HG03095 (cell line): ENCODE measurements around the gene TSEN34.
"Not testable (repeated sequence)": the region's sequence is repeated elsewhere in the genome, so short reads cannot be mapped to it uniquely, and the experiment has no call there.

Source experiments
- ATAC-seq: cut with Tn5 transposase; IDR thresholded peaks from one replicate; pipeline ENCODE4 v1.9.1; 2021; ENCODE audit warnings: moderate library complexity; ENCODE audit not compliant: unreplicated experiment

TSEN34 gene

DNA sequence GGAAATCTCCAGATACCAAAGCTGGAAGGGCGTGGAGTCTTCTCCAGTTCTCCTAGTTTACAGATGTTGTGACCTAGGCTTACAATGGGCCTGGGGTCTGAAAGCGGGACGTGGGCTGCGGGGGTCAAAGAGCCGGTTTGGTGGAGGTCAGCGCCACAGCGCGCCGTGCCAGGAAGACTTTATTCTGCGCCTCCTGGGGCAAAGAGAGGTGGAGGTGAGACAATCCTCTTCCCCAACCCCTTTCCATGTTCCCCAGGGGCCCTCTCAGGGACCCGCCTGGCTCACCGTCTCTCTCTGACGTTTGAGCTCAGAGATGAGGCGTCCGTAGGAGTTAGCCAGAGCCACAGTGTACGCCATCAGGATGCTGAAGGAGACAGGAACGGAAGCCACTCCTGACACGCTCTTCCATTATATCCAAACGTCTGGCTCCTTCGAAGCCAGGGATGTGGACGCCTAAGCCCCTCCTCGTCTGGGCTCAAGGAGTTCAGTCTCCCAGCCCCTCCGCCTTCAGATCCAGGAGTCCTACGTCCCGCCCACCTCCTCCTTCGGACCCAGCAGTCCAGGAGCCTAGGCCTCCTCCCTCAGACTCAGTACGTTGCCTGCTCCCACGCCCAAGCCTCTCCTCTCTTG lies 30.8 kb upstream of the TSEN34 start:
- ATAC-seq, result peak; percentile 0

DNA sequence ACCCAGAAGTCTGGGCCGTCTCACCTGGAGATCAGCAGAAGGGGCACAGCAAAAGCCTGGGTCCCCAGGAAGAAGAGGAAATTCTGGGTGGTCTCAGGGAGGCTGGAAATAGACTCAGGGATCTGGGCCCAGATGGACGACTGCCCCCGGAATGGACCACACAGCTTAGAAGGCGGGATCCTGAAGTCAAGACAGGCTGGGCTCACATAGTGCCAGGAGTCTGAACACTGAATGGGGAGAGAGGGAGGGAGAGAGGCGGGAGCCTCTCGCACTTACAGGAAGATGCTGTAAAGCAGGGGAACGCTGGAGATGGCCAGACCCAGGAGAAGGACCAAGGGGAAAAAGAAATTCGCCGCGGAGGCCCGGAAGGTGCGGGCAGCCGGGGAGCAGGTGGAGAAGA lies 30.3 kb upstream of the TSEN34 start:
- no peak for ATAC-seq

DNA sequence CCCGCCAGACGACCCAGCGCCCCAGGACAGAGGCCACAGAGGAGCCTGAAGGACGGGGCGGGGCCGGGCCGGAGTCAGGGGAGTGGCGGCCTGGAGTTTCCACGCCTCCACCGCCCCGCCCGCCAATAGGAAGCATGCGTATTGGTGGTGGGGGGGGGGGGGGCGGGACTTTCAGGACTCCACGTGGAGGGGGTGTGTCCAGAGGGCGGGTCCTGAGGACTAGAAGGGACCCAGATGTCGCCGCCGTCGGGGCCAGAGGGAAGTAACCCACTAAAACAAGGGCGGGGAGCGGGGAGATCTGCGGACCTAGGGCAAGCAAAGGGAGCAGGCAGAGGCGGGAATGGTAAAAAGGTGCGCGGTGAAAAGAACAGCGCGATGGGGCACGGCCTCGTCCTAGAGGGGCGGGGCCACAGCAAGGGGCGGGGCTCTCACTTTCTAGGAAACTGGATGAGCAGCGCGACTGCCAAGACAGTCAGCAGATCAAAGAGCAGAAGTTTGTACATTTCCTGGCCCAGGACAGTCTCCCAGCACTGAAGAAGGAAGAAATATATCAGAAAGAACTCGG lies 28.8 kb upstream of the TSEN34 start:
- ATAC-seq, result no peak

DNA sequence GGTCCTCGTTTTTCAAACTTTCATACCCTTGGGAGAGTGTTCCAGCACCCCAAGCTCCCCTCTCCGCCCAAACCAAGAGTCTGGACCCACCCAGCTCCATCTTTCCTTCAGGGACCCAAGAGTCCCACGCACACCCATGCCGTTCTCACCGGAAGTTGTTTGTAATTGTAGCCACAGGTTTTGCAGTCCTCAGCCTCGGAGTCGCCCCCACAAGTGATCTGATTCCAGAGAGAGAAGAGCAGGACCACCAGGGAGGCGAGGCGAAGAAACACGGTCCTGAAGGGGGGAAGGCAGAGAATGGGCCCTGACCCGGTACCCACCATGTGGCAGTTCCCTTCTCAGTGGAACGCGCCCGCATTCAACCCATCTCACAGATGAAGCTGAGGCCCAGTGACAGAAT lies 28.2 kb upstream of the TSEN34 start:
- no peak for ATAC-seq

DNA sequence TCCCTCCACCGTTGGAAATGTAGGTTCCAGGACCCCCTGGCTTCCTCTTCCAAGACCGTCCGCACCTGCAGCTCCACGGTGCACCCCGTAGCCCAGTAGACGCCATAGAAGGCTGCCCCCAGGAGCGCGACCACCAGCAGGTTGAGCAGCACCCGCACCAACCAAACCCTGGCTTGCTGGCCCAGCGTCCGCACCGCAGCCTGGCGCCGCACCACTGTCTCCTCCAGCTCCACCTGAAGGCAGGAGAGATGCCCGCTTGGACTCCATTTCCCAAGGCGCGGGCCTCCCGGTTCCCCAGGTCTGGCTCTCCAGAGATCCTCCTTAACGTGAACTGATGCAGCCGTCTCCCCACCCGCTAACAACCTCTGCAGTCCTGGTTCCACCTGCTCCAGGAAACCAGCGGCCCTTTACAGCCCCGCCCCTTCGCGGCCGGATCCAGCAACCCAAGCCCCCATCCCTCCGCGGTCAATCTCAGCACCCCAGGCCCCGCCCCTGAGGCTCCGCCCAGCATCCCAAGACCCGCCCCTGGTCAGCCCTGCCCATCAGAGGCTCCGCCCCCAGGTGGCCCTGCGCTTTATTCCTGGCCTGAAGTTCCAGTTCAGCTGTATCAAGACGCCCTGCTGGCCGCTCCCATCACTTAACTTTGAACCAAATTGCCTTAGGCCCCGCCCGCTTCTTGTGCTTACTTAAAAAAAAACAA lies 26.6 kb upstream of the TSEN34 start:
- no peak for ATAC-seq

DNA sequence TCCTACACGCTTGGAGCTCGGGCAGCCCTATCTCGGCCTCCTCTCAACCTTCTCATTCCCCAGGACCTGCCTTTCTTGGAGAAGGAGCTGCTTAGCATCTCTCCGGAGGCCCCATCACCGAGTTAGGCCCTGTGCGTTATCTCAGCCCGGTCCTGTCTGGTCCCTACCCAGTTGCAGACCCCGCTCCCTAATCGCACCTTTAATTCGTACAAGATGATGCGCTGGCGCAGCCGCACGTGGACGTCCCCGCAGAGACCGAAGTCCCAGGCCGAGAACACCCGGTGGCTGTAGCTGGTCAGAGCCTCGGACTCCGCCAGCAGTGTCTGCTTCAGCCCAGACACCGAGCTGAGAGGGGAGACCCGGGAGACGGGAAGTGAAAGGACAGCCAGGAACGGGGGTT lies 25.9 kb upstream of the TSEN34 start:
- no peak for ATAC-seq

DNA sequence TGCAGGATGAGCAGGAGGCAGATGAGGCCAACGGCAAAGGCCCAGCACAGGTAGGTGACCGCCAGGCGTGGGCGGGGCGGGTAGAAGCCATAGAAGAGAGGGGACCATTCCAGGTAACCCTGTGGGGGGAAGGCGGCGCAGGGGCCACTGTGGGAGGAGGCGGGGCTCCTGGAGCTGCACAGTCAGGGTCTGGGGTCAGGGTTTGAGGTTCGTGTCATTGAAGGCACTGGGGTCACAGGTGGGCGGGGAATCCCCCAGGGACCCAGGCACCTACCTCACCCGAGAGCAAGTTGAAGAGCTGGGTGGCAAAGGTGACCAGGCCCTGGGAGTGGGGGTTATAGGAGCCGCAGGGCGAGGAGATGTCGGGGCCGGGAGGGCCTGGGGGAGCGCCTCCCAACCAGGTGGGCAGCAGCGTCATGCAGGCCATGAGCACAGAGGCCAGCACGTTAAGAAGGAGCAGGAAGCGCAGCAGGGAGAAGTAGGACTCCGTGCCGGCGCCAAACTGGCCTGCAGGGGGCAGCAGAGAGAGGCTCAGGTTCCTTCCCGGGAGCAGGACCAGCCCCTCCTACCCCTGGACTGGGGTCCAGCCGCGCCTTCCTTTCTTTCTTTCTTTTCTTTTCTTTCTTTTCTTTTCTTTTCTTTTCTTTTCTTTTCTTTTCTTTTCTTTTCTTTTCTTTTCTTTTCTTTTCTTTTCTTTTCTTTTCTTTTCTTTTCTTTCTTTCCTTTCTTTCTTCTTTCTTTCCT lies 22.8 kb upstream of the TSEN34 start:
- no peak for ATAC-seq

DNA sequence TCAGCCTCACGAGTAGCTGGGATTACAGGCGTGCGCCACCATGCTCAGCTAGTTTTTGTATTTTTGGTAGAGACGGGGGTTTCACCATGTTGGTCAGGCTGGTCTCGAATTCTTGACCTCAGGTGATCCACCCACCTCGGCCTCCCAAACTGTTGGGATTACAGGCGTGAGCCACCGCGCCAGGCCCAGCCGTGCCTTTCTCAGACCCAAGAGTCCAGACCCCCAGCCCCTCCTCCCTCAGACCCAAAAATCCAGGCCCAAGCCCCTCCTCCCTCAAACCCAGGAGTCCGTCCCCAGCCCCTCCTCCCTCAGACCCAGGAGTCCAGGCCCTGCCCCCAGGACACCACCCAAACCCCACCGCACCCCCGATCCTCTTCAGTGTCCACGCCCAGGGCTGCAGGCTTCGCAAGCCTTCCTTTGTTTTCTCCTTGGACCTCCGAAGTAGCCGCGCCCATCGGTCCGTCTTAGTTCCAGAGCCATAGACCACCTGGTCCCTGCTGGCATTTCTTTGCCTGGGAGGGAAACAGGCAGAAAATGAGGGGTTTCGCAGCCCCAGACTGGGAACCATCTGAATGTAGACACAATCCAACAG lies 21.9 kb upstream of the TSEN34 start:
- no peak for ATAC-seq

DNA sequence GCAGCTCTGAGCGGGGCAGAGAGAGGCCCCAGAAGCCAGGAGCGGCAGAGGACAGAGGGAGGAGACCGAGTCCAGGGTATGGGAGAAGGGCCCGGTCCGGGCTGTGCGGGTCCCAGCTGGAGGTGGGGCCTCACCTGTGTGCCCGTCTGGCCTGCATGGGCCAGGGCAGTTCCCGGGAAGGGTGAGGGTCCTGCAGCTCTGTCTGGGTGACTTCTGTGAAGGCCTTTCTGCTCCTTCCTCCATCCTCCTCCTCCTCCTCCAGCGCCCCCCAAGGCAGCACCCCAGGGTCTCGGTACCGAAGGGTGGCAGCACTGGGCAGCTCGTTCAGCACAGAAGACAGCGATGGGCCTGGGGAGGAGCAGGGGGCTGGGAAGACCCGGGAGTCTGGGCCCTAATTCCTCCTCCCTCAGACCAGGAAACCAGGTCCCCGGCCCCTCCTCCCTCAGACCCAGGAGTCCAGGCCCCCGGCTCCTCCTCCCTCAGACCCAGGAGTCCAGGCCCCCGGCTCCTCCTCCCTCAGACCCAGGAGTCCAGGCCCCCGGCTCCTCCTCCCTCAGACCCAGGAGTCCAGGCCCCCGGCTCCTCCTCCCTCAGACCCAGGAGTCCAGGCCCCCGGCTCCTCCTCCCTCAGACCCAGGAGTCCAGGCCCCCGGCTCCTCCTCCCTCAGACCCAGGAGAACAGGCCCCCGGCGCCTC lies 19.2 kb upstream of the TSEN34 start:
- not testable (repeated sequence) for ATAC-seq

DNA sequence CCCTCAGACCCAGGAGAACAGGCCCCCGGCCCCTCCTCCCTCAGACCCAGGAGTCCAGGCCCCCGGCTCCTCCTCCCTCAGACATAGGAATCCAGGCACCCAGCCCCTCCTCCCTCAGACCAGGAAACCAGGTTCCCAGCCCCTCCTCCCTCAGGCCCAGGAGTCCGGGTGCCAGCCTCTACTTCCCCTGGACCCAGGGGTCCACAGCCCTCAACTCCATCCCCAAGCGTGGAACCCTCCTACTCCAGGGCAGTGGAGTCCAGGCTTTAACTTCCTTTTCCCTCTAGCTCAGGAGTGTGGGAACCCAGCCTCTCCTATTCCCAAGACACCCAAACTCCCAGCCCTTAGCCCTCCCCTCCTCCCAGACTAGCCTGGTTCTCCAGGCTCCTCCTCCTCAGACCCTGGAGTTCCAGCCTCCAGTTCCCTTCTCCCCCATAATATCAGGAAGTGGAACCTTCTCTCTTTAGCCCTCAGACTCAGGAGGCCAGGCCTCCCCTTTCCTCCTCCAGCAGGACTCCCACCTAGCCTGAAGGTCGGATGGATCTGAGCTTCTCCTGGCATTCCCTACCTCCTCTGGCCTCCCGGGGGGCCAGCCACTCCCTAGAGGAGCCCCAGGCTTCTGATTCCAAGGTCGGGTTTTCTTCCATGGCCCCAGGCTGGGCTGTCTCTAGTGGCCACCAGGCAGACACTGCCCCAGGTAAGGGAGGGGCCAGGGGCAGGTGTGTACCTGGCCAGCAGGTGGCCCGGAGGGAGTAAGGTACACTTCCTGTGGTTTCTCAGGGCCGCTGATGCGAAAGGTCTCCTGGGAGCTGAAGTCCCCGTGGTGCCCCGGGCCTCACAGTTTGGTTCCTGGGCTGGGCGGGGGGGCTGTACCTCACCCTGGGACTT lies 18.4 kb upstream of the TSEN34 start, which contains the start of gene TMC4:
TMC4 (minus strand) TSS at position 690 of the 888 bp plus-strand sequence; CDS start at position 647, 43 bp downstream.
- no peak for ATAC-seq

DNA sequence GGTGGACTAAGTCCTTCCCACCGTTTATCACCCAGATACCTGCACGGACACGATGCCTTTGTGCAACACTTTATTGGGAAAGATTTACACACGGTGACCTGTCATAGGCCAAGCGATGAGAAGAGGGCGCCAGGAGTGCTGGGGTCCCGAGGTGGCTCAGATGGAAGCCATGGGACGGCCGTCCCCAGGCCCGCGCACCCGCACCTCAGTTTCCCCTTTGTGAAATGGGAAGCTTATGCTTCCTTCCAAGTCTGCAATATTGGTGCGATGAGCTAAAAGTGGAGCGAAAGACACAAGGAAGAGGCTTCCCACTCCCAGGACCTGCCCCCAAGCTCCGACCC lies 17.8 kb upstream of the TSEN34 start:
- no peak for ATAC-seq

DNA sequence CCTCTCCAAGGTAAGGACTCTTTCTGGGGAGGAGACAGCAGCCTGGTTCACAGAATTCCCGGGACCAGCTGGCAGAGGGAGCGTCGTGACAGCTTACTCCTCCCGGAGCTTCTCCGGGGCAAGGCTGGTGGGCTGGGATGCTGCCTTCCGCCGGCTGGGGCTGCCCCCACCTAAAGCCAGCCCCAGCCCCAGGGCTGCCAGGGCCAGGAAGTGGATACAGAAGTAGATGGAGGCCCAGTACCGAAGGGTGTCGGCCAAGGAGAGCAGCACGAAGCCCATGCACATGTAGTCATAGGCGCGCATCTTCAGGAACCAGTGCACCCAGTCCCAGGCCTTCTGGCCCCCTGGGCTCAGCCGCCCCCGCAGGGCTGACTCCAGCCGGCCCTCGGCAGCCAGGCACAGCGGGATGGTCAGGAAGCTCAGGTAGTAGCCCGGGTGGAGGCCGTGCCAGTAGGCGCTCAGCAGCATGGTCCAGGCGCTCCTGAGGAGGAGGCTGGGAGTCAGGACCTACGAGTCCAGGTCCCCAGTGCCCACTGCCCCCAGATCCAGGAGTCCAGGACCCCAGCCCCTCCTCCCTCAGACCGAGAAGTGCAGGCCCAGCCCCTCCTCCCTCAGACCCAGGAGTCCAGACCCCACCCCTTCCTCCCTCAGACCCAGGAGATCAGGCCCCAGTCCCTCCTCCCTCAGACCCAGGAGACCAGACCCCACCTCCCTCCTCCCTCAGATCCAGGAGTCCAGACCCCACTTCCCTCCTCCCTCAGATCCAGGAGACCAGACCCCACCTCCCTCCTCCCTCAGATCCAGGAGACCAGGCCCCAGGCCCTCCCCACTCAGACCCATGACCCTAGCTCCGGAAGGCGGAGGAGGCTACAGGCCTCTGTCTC lies 16.9 kb upstream of the TSEN34 start:
- ATAC-seq, result no peak

DNA sequence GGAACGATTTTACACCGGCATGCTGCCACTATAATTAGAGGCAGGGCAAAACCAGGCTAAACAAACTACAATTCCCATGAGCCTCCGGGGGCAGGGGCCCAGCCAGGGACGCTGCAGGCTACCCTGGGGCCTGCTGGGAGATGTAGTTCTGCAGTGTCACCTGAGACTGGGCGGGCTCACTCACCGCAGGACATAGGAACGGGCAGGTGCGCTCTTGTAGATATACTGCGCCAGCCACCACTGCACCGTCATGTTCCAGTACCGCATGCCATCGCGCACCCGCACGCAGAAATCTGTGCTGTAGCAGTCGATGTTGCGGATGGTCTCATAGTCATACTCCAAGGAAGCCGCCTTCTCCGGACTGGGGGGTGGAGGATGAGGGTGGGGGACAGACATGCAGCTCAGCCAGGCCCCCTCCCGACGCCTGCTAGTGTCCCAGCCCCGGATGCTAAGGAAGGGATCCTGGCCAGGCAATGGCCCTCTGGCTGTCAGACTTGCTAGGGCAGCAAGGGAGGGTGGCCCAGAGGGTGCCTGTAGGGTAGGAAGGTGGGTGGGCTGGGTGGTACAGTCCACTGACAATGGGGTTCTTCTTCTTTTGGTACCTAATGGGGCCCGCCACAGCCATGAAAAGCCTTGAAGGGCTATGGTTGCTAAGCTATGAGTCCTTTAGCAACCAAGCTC lies 12.4 kb upstream of the TSEN34 start:
- no peak for ATAC-seq

DNA sequence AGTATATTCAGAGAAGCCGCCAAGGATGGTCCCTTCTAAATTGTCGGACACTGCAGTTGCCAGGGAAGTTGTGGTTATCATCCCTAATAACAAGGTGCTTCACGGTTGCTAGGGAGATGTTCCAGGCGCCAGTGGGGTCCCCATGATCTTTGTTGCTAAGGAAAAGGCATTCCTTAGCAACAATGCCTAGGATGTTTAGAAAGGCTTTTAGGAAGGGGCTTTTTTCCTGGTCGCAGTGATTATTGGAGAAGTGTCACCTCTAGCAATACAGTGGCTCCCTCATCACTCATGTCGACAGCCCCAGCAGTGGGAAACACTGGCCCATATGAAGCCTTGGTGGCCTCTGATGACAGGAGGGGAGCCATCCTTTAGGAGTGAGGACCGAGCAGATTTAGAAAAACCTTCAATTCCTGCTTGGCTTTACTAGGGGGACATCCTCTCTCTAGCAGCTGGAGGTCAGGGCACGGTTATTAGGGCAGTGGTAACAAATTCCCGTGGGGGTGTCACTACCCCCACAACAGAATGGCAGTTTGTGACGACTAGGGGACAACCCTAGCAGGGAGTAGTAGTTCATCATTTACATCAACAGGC lies 11.8 kb upstream of the TSEN34 start:
- no peak for ATAC-seq

DNA sequence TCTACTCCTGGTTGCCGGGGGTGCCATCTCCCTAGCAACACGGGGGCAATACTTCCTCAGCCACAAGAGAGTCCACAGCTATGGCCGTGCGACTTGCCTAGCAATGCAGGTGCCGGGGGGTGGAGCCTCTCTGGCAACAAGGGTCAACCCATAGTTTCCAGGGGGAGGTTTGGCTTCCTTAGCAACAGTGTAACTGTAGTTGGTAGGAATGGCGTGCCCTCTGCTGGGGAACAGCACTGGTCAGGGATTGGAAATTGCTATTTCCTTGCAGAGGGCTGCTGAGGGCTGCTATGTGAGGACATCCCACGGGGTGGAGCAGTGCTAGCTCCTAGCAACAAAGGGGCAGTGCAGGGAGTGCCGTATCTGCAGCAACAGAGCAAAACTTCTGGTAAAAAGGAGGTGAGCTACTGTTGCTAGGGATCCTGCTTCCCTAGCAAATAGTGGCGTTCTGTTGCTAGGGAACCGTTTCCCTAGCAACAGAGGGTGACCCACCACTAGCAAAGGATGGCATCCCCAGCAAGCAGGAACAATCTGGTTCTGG lies 11.1 kb upstream of the TSEN34 start:
- ATAC-seq, result no peak

DNA sequence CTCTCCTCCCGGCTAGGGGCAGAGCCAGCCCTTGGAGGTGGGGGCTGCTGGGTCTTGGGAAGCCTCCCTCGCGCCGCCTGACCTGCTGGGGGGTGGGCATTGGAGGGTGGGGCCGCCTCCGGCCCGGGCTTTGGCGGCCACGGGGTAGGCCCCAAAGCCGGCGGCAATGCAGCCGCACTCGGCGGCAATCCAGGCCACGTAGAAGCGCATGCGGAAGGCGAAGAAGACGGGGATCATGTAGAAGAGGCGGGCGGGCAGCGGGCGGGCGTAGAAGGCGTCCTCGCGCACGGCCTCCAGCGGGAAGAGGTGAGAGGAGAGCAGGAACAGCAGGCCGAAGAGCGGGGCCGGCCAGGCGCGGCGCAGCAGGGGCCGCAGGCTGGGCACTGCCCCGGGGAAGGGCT lies 10.4 kb upstream of the TSEN34 start:
- no peak for ATAC-seq

DNA sequence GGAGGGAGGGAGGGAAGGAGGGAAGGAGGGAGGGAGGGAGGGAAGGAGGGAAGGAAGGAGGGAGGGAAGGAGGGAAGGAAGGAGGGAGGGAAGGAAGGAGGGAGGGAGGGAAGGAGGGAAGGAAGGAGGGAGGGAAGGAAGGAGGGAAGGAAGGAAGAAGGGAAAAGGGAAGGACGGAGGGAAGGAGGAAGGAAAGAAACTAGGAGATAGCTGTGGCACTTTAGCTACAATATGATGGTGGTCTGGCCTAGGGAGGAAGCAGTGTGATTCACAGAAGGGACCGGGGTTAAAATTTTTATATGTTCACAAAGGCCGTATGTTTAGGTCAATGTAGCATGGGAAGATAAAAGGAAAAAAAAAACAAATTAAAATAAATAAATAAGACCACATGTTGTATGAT lies 9.2 kb upstream of the TSEN34 start:
- ATAC-seq, result not testable (repeated sequence)

DNA sequence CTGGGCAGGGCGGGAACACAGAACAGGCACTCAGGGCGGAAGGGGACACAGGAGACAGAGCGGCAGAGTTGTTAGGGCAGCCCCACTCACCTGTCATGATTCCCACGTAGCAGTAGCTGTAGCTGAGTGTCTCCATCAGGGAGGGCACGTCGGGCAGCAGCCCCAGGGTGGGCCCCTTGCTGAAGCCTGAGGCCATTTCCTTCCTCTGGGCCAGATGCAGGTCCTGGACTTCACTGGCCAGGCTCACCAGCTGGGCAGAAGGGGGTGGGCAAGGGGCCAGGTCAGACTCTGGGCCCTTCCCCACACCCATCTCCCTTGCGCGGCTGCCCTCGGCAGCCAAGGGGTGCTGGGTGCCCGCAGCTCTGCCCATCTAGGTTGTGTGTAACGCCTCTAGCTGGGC lies 7.7 kb upstream of the TSEN34 start:
- no peak for ATAC-seq
